ENCODE measurements around the gene KIF16B.

KIF16B gene

DNA sequence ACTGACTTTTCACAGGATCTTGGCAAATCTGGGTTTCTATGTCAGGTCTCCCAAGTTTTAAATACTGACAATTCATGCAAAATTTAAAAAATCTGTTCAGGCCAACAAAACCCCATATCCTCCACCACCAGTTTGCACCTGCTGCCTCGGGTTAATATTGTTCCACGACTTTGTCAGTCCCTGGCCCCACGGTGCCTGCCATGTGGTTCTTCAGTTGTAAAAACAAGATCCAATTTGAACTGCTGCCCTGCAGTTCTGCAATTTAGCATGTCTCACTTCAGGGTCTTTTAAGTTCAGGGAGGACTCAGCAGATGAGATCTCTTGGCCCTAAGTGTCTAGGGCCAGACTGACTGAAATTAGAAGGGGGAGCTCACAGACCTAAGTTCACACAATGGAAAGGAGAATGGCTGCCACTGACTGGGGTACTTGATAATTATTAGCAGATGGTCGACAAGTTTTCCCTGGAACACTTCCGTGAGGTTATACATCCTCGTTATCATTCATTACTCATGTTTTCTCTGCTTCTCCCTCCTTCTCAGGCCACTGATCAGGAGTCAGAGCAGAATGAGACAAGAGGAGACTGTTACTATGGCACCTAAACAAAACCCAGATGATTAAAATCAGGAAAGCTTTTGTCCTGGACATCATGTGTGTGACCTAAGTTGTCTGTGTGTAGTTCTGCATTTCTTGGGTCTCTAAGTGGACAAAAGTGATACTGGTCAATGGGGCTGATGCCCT, 223.6 kb downstream of the KIF16B start:
- DNase-seq, result peak; percentile 22

DNA sequence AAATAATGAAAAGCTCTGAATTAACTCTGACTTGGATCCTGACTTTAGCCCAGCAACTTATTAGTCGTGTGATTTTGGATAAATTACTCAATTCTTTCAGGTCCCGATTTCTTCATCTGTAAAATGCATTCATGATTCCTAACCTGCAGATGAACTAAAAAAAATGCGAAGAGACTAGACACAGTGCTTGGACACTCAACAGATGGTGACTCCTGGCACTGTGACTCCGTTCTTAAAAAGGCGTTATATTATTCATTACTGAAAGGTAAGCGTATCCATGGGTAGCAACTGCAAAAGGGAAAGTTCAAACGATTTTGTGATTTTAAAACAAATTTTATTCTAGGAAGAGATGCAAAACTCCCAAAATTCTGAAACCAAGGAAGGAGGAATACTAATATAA, 226.3 kb downstream of the KIF16B start:
- no peak for DNase-seq

DNA sequence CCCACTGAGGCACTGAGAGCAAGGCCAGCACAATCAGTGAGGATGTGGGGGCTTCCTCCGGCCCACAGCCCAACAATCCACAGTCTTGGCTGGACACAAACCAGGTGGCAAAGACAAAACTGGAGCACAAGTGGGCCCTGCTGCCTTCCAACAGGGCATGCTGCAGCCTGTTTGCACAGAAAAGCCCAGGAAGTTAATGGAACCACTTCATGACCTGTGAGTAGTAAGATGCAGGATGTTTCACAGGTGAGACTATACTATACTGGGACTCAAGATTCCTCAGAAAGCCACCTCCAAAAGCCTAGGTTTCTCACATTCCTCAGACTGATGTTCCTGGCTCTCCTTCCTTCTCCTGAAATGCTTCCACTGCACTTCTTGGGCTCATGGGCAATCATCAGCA, 235.5 kb downstream of the KIF16B start:
- DNase-seq, result no peak

DNA sequence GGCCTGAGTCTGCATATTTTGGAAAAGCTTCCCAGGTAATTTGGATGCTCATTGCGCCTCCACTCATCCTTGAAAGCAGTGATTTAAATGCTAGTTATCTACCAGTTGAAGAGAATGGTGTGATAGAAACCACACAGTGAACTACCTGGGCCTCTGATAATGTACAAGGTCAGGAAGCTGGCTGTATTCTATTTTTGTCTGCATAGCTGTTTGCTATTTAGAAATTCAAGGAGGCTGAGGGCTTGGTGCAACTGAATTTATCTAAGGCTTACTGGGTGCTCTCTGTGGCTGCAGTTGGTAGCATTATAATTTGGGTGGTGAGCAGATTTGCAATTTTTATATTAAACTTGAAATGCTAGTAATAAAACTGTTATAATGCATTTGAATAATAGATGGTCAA, 245.6 kb downstream of the KIF16B start:
- no peak for DNase-seq

DNA sequence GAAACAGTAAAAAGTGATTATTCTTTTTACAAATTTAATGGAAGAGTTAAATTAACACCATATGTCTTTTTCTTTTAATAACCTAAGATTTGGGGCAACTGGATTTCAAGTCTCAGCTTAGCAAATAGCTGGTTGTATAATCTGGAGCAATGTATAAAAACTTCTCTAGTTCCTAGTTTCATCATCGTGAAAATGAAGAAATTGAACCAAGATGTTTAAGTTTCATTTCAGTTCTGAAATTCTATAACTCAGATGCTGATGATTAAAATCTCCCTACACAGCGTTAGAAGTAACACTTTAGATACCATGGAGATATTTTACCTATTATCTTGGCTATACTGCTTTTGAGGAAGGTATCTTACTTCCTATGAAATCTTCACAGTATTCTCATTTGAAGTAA, 252.0 kb downstream of the KIF16B start:
- no peak for DNase-seq

DNA sequence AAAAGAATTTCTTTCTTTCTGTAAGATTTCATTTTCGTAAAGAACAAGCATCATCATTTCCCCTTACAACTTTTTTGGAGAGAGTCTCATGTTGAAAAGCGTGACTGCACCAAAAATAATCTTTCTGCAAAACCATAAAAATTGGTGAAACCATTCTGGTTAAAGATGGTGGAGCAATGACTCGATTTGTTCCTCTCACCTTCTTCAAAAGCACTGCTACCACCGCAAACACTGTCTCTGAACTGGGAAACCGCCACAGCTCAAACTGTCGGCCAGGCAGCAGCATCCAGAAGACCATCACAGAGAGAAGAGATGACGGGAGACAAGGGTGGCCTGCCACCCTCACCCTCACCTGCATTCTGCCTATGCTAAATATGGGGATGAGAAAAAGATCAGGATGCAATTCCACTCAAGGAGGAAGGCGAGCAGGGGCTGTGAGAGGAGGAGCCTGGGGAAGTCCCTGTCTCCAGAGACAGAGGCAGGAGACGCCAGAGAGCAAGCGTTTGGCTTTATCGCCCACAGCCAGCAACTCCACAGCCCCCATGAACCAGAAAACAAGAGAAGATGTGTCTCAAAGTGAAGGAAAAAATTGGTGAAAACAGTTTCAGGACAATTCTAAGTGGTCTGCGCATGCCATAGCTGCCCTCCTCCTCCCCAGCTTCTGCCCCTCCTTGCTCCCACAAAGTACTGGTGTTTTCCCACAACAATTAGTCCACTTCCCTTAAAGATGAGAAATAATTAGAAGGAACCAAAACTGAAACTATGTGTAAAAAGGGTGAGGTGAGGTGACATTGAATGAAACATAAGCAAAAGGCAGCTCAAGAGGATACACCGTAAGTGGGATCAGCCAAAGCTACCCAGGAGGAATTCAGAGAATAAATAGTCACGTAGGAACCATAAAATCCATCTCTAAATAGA, 255.5 kb downstream of the KIF16B start:
- no peak for DNase-seq

DNA sequence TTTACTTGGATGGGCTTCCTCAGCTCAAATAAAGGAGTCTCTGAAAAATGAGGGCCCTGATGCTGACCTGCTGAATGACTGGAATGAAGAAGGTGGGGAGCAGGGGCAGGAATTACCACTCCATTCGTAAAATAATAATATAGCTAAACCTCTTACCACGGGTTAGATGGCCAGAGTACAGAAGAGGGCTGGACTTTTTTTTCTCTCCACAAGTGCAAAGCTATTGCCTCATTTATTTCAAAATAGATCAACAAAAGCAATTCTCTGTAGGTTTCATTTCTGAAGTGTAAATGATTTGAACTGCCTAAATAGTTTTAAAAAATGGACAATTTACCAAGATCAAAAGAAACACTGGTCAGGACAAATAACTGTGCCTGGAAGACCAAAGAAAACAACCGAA, 256.7 kb downstream of the KIF16B start:
- no peak for DNase-seq

DNA sequence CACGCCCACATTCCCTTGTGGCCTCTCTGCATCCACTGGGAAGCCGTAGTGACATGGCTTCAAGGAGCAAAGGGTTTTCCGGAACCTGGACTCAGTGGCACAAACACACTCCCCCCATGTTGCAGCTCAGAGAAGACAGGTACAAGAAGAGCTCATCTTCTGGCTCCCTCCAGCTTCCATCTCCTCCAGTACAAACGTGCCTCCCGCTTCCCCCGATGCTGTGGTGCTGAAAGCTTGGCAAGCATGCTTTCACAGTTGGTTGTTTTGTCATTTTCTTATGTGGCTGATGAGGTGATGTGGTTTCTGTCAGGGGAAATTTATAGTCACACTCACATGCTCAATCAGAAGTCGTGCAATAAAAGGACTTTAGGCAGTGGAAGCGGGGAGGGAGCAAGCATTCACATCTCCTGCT, 258.5 kb downstream of the KIF16B start:
- DNase-seq, result no peak

DNA sequence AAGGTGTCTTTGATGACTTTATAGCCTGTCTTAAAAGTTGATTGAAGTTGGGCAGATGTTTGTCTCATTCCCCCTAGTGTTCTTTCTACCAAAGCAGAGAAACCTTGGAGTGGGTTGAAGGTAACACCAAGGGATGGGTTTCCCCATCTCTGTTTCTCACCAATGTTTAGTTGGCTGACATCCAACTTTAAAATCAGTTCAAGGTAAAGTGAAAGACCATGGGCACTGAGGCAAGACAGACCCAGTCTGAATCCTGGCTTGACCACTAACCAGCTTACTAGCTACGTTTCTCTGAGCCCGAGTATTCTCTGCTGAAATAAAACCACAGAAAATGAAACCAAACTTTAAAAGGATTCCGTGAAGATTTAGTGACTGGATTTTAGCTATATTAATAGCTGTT, 258.9 kb downstream of the KIF16B start:
- DNase-seq, result no peak

DNA sequence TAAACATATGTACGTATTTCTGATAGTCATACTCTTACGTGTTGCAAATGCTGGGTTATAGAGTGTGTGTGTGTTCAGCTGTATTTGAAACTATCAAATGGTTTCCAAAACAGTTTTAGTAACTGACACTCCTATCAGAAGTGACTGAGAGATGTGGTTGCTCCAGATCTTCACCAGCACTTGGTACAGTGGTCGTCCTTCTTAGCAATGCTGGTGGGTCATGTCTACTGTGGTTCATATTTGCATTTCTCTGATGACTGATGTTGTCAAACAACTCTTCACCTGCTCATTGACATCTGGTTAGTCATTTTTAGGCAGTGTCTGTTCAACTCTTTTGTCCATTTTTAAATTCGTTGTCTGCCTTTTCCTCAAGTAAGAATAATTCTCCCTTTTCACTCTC, 259.3 kb downstream of the KIF16B start:
- DNase-seq, result no peak

DNA sequence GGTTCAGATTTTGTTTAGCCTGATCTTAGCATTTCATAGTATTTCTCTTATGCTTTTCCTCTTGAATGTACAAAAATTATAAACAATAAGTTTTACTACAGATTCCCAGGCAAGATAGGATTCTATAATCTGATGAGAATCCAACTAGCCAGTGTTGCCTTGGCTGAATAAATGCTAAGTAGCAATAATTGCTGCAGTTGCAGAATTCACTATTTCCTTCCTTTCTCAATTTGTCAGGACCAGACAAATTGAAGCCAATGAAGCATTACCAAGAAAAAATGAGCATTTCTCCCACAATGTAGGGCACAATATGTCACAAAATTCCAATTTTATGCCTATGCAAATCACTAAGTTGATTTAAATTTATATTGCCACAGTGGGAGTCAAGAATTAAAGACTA, 260.2 kb downstream of the KIF16B start:
- DNase-seq, result no peak

DNA sequence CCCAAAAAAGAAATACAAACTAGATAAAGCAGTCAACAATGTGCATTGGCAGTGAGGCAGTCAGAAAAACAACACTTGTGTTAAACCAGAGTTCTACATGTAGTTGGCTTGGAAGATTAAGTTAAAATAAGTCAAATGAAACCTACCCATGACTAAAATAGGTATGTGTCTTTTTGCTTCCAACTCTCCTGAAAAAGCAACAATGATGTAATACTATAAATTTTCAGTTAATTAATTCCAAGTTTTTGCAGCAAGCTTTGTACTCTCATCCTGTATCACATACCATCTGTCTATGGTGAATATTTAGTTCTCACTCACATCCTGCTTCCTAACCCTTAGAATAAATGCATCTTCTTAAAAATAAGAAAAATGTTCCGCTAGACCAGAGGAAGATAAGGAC, 261.5 kb downstream of the KIF16B start:
- DNase-seq, result no peak

DNA sequence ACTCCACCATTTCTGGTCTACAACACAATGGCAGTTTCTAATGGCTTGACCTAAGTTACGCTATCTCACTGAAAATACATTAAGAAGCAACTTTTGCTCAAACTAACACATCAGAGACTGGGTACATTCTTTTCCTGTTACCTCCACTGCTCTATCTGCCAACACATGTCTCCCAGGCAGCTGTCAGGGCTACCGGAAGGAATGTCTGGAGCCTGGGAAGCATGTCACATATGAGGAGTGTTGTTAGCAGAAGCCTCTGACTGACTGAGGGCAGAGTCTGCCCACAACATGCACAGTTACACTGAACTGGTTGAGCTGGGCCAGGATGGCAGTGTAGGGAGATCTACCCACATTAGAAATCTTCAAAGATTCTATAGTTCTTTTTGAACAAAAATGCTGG, 264.5 kb downstream of the KIF16B start:
- DNase-seq, result peak; percentile 32

DNA sequence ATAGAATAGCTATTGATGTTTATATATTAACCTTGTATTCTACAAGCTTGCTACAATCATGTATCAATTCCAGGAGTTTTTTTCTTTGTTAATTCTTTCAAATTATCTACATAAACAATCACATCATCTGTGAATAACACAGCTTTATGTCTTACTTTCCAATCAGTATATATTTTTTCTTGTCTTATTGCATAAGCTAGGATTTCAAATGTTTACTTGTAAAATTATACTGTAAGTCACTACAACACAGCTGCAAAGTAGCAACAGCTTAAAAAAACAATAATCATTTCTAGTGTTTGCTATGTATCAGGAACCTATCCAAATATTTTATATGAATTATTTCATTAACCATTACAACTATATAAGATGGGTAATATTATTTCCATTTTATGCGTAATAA, 270.4 kb downstream of the KIF16B start:
- no peak for DNase-seq

DNA sequence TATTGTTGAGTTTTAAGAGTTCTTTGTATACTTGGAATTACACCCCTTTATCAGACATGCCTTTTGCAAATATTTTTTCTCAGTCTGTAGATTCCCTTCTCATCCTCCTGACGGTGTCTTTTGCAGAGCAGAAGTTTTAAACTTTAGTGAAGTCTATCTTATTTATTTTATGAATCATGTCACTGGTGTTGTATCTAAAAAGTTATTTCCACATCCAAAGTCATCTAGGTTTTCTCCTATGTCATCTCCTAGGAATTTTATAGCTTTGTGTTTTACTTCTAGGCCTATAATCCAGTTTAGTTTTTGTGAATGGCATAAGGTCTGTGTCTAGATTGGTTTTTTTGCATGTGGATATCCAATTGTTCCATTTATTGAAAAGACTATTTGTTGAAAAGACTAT, 271.3 kb downstream of the KIF16B start:
- peak; percentile 13 for DNase-seq

DNA sequence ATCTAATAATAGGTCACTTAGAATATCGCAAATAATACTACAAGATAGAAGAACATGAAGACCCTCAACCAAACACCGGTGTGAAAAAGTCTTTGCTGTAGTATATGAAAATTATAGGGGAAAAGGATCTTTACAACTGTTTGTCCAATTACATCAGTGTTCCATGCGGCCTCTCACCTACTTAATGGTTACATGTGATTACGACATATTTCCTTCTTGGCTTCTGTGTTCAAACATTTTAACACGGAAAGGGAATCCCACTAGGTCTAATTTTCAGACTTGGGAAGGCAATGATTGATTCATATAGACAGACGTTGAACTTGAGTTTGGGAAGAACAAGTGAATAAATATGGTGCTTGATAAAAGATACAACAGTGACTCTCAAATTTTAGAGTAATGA, 273.4 kb downstream of the KIF16B start:
- no peak for DNase-seq

DNA sequence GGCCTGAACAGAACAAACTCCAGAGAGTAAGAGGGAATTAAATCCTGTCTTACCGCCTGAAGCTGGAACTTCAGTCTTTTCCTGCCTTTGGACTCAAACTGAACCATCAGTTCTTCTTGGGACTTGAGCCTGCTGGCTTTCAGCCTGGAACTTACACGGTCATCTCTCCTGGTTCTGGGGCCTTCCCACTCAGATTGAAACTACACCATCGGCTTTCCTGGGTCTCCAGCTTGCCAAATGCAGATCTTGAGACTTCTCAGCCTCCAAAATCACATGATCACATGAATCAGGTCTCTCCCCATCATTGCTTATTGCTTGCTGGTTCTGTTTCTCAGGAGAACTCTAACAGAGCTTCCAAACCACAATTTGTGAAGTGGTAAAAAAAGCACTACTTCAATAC, 276.3 kb downstream of the KIF16B start:
- no peak for DNase-seq

DNA sequence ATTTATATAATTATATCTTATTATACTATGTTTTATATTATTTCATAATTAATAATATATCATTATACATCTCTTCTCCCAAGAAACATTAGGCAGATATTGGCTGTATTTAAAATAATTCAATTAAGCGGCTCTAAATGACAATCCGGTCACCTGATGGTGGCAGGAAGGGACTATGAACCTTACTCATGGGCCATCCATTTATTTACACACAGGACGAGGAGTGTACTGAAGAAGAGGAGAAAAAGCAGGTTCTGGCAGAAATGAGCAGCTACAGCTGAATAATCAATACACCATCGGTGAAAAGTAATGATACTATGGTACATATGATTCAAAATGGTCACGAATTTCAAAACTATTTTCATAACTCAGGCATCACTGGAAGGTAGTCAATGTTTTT, 277.7 kb downstream of the KIF16B start:
- DNase-seq, result no peak

DNA sequence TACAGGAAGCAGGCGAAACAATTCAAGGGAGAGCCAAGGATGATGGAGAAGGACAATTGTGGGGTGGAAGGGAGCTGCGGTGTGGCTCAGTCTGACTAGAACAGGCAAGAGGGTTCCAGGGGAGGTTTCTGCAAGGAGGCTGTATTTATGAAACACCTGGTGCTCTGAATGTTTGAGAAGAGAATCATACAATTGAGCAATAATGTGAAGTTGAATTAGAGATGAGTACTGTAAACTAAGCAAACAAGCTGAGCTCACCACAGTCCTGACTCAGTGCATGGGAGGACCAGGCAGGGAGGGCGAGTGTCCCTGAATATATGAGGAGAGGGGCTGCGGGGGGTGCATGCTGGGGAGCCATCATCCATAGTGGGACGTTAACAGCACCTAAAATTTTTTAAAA, 279.7 kb downstream of the KIF16B start:
- DNase-seq, result no peak

DNA sequence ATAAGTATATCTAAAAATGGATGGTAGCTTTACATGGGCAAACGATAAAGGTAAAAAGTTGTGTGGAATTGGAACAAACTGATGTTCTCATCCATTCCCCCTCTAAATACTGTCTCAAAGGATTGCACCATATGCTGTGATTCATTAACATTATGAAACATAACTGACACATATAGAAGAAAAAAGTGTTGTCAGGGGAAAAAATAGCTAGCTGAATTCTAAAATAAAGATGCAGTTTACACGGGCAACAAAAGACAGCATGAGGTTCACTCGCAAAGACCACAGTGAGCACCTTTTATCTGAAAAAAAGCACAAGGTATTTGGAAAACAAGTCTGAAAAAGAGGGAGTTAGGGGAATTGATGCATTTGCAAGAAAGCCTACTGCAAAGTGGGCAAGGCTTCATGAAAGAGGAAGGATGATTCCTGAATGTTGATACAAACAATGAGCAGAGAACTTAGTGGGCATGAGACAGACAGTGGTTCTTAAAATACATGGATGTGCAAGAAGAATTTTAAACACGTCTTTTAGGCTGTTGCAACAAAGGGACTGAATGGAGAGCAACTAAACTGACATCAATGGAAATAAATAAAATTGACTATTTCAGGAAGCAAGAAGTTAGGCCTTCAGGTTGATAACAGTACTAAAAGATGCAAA, 280.9 kb downstream of the KIF16B start:
- DNase-seq, result no peak

DNA sequence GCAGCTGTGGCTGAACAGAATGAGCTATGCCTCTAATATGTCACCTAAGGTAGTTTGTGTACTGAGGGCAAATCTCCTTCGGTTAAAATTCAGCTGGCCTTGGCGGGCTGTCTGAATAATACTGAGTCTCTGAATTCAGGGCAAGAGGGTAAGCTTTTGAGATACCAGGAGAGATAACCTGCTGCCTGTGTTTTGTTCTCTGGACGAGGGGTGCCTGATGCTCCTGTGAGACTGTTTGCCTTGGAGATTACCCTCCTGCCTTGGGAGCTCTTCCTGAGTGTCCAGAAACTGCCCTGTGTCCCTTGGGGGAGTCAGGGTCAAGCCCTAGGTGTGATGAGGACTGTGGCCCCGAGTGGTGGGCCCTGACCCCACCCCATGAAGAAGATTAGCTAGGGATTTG, 282.9 kb downstream of the KIF16B start:
- no peak for DNase-seq

DNA sequence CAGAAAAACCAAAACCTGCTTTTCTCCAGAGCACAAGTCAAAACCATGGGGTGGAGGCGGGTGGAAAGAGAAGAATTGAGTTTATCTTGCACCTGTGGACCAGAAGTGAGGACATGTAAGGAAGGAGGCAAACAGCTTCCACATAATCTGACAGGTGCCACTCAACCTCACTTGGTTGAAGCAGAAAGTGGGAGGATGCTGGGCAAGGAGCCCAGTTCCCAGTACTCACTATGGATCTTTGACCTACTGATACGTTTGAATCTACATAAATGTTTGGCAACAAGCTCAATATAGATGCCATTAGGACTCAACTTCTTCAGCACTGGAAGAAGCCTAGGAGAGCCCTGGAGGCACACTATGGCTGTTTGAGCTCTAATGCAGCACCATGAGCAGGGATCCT, 285.5 kb downstream of the KIF16B start:
- no peak for DNase-seq

DNA sequence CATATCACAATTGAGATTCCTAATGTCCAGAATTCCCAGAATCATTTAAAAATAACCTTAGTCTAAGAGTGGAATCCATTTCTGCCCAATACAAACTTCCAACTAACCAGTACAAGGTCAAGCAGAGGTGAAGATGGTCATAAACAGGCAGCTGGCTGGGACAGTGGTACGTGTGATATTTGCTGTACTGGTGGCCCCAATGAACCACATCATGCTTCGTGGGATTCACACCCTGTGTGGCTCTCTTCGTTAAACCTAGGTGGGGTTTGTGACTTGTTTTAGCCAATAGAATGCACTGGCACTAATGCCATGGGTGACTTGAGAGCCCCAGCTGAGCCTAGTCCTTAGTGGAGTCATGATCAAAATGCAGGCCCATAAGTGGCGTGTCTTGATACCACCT, 286.6 kb downstream of the KIF16B start:
- no peak for DNase-seq
